Right kidney (tissue), 9 donors: ENCODE results near the gene MOAP1.
A peak's percentile ranks its signal among the peaks of the same experiment; 100 is the strongest.
"Not testable (repeated sequence)": the region's sequence is repeated elsewhere in the genome, so short reads cannot be mapped to it uniquely, and the experiment has no call there.

Source experiments
- DNase-seq: peaks from one replicate; pipeline ENCODE4 v3.0.0-alpha.2; 2016
- long read RNA-seq, 8 donors: transcript quantifications; one replicate each; lab custom pipeline, GENCODE V29; 2026

The MOAP1 gene, protein sequence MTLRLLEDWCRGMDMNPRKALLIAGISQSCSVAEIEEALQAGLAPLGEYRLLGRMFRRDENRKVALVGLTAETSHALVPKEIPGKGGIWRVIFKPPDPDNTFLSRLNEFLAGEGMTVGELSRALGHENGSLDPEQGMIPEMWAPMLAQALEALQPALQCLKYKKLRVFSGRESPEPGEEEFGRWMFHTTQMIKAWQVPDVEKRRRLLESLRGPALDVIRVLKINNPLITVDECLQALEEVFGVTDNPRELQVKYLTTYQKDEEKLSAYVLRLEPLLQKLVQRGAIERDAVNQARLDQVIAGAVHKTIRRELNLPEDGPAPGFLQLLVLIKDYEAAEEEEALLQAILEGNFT
- long read RNA-seq, donor 1, transcript MOAP1-201 (3 exons, 2,441 nt), result major isoform, 22 of 25 reads
- long read RNA-seq, donor 1, partial matches to known transcripts, result 0 of 25 reads
- long read RNA-seq, donor 1, other reads (novel, unspliced or antisense), result 0 of 25 reads
- long read RNA-seq, donor 2, transcript MOAP1-201 (3 exons, 2,441 nt), result major isoform, 11 of 76 reads
- long read RNA-seq, donor 2, partial matches to known transcripts, result 29 of 76 reads
- long read RNA-seq, donor 2, other reads (novel, unspliced or antisense), result 34 of 76 reads
- long read RNA-seq, donor 3, transcript MOAP1-201 (3 exons, 2,441 nt), result major isoform, 8 of 10 reads
- long read RNA-seq, donor 3, partial matches to known transcripts, result 0 of 10 reads
- long read RNA-seq, donor 3, other reads (novel, unspliced or antisense), result 0 of 10 reads
- long read RNA-seq, donor 4, transcript MOAP1-201 (3 exons, 2,441 nt), result major isoform, 10 of 12 reads
- long read RNA-seq, donor 4, partial matches to known transcripts, result 0 of 12 reads
- long read RNA-seq, donor 4, other reads (novel, unspliced or antisense), result 0 of 12 reads
- long read RNA-seq, donor 5, transcript MOAP1-201 (3 exons, 2,441 nt), result major isoform, 11 of 18 reads
- long read RNA-seq, donor 5, transcript MOAP1-202 (2 exons, 2,529 nt), result minor isoform, 7 of 18 reads
- long read RNA-seq, donor 5, partial matches to known transcripts, result 0 of 18 reads
- long read RNA-seq, donor 5, other reads (novel, unspliced or antisense), result 0 of 18 reads
- long read RNA-seq, donor 6, transcript MOAP1-201 (3 exons, 2,441 nt), result major isoform, 17 of 19 reads
- long read RNA-seq, donor 6, partial matches to known transcripts, result 0 of 19 reads
- long read RNA-seq, donor 6, other reads (novel, unspliced or antisense), result 0 of 19 reads
- long read RNA-seq, donor 7, result 0 reads
- long read RNA-seq, donor 8, transcript MOAP1-201 (3 exons, 2,441 nt), result major isoform, 14 of 16 reads
- long read RNA-seq, donor 8, partial matches to known transcripts, result 0 of 16 reads
- long read RNA-seq, donor 8, other reads (novel, unspliced or antisense), result 0 of 16 reads

DNA sequence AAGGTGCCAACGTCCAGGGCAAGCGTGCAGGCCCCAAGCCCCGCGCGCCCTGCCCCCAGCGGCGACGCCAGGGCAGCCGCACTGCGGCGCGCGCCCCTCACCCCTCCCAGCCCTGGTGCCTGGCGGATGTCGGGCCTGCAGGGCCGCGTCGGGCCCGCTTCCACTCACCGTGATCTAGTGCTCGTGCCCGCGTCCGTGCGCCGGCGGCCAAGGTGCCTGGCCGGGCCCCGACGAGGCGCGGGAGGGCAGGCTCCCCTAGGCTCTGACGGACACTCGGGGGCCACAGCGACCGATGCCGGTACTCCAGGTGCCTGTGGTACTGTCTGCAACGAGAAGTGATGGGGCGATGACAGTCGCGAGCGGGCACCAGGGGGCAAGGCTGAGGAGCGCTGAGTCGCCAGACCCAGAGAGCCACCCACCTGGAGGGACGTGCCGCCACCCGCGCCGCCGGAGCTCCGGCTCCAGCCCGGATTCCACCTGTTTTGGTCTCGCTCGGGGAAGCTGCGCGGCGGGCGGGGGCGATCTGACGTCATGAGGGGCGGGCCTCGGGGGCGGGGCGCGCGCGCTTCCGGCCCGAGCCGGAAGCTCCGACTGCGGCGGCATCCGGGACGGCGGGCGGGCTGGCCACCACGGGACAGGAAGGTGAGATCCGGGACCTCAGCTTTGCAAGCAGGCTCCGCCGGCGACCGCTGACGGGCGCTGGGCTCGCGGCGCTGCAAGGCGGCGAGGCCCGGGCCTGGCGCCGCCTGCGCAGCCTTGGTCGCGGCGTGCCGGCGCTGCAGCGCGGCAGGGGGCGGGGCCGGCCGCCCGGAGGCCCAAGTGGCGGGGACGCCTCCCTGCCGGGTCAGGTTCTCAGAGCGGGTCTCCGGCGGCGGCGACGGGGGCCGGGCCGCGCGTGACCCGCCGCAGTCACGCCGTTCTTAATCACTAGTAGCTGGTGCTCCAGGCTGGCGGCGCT lies at the start of gene MOAP1, which contains the start of gene LYSET:
MOAP1 (minus strand) TSS at position 507 of the 958 bp plus-strand sequence. CDS start 655 bp downstream, outside the sequence.
LYSET (plus strand) TSS at position 927 of the 958 bp plus-strand sequence. CDS start 89 bp downstream, outside the sequence.
- DNase-seq, result peak; percentile 96

DNA sequence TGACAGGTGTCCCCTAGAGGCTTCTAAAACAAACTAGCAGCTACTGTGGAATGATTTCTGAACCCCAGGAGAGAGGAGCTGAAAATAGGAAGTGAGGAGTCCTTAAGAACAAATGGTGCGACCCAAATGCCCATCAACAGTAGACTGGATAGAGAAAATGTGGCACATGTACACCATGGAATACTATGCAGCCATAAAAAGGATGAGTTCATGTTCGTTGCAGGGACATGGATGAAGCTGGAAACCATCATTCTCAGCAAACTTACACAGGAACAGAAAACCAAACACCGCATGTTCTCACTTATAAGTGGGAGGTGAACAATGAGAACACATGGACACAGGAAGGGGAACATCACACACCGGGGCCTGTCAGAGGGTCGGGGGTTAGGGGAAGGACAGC lies 48.4 kb upstream of the MOAP1 start:
- not testable (repeated sequence) for DNase-seq

DNA sequence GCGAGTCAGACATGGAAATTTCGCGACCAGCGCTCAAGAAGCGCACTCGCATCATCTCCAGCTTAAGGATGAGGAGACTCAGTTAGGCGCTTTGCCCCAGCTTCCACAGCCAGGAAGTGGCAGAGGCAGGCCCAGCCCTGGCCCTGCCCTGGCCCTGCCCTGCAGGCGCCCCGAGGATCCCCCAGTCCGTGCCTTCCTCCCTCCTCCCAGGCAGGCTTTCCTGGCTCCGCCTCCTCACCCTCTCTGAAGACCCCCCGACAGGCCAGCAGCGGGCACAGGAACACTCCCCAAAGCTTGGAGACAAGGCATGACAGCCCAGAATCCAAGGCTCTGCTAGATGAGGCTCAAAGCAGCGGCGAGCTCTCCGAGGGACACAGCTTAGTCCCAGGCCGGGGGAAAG lies 47.5 kb upstream of the MOAP1 start:
- no peak for DNase-seq

DNA sequence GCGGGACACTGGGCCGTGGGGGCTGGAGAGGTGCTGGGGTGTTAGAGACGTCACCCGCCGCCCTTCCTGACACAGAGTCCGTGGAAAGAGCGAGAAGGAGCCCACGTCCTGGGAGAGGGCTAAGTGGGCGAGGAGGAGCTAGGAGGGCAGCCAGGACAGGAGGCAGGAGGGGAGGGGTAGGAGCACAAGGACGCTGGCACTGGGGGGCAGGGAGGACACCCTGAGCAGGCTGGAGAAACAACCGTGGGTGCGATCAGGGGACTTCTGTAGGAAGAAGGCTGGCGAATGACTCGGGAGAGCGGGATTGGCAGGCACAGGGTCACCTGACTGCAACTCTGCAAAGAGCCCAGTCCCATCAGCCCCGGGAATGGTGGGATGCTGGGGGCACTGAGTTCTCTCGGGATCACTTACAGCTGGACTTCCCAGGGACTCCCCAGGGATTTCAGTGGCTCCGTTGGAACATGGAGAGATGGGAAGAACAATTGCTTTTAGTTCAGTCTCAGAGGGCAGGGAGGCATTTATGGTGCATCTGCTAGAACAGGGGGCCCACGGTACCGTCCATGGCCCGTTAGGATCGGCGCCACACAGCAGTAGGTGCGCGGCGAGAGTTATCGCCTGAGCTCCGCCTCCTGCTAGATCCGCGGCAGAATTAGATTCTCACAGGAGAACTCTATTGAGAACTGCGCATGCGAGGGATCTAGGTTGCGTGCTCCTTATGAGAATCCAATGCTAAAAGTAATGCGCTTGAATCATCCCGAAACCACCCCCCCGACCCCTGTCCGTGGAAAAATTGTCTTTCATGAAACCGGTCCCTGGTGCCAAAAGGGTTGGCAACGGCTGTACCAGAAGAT lies 46.7 kb upstream of the MOAP1 start:
- DNase-seq, result peak; percentile 68

DNA sequence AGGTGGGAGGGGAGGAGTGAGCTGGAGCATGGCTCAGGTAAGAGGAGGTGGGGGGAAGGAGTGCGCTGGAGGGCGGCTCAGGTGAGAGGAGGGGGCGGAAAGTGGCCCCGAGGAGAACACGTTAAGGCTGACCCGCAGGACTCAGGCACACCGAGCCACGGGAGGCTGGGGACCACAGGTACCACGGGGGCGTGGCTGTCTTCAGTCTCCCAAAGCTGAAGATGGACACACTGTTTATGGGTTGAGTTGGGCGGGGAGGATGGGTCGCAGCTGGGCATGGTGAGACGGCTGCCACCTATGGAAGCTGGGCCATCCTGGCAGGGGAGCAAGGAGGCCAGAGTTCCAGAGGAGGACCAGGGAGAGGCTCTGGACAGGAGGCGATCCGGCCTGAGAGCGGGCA lies 45.8 kb upstream of the MOAP1 start:
- DNase-seq, result no peak

DNA sequence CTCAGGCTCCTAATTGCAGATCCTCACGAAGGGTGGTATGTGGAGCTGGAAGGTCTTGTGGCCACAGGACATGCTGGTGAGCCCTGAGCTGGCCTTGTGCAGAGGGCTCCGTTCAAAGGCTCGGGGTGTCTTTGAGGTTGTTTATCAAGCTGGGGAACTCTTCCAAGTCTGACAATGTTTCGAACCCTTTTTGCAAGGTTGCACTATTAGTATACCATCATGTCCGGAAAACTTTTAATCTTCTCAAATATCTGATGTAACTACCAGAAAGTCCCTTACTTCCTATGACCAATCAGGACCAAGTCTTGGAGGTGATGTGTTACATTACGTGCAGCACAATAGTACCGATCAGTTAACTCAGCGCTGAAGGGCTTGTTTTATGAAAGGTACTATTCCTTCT lies 43.9 kb upstream of the MOAP1 start:
- DNase-seq, result no peak

DNA sequence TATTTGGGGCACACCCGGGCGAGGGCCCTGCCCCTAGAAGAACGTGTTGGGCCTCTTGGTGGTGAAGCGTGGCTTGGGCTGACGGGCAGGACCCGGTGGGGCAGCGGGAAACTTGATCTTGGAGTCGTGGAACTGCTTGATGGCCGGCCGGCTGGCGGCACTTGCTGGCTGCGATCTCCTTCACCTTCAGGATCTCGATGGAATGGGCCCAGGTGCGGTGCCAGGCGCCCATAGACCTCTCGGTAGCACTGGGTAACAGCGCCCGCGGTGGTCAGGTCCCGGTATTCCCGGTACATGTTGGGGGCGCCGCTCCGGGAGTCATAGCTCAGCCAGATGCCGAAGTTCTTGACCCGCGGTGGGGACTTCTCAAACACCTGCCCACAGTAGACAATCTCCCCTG lies 38.9 kb upstream of the MOAP1 start:
- no peak for DNase-seq

DNA sequence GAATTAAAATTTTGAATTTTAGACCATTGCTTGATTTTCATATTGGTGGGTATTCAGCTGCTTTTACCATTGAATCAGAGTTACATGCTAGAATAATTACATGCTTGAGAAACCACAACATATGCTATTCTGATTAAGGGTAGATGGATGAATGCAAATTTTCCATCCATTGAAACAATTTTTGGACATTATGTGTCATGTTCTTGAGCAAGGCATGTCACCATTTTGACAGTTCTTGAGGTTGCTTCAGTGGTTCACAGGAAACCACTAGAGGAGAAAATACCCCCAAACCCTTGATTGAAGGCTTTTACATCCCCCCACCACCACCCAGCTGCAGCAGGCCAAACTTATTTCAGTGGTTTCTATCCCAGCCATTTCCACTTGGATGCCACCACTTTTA lies 35.8 kb upstream of the MOAP1 start:
- DNase-seq, result no peak

DNA sequence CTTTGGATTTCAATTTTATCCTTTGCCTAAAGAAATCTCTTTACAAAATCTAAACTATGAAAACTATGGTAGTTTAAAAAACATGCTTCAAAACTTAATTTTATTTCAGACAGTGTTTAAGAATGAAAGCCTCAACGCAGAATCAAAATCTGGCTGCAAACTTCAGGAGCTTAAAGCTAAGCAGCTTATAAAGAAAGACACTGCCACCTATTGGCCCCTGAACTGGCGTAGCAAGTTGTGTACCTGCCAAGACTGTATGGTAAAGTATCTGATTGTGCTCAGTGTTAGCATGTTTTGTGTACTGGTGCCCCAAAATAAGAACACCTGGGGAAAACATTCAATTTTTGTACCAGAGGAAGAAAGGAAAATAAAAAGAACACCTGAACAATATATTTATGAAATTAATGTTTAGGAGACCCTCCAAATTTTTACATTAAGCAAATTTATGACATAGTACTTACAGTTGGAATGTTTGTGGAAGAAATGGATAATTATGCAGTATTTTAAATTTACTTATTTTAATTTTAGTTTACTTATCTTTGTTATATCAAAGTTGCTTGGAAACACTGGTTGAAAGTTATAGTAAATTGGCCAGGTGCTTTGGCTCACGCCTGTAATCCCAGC lies 34.5 kb upstream of the MOAP1 start:
- no peak for DNase-seq

DNA sequence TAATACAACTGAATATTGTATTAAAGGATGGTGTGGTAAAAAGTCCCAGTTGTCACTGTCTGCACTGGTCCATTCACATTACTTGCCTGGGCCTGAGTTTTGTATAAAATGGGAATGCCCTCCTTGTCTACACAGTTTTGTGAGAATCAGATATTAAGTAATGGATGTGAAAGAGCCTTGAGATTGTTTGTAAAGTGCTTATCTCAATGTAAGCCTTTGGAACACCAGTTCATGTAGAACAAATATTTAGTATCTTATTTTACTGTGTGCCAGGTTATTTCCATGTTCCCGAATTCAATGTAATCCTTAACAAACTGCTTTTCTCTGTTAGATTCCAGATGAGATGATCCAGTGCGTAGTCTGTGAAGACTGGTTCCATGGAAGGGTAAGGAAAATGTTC lies 29.9 kb upstream of the MOAP1 start:
- DNase-seq, result no peak

DNA sequence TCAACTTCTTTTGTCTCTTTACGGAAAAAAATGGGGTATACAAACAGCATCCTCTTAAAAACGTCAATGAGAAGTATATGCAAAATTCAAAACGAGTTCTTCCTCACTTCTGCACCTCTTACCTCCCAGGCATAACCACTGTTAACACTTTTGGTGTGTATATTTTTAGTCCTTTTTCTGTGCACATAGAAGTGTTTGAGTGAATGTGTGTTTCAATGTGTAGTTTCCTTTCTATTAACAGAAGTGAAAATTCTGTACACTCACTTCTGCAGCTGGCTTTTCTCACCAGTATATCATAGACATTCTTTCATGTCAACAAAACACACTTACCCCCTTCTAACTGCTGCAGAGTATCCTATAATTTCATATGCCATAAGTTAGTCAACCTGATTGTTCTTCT lies 27.7 kb upstream of the MOAP1 start:
- DNase-seq, result no peak

DNA sequence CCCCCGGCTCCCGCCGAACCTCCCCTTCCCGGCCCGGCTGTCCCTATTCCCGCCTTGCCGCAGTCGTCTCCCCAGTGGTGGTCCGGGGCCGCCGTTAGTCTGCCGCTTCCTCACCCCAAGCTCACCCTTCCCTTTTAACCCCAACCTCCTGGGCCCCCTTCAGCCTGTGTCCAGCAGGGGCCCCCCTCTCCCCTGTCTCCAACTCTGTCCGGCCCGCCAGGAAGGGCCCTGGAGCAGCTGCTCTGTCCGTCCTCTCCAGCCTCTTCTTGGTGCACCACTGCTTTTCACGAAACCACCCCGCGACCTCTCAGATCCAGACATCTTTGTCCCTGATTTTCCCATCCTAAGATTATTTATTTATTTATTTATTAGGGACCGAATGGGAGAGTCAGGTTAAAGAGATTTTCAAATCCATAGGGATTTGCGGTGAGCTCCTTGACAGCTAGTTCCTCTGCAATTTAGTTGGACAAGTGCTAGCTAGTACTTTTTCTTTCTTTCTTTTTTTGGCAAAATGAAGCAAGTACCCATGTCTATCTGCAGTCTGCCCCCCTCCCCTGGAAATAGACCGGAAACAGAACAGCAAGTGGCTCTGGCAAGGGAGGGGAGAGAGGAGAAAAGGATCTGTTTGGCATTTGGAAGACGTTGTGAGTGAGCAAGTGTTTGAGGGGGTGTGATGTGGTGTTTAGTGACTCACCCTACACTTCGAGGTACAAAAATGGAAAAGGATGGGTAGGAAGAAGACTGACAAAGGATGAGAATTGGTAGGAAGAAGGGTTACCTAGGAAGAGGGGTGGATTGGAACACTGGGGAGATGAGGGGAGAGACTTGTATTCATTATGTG lies 23.0 kb upstream of the MOAP1 start:
- no peak for DNase-seq

DNA sequence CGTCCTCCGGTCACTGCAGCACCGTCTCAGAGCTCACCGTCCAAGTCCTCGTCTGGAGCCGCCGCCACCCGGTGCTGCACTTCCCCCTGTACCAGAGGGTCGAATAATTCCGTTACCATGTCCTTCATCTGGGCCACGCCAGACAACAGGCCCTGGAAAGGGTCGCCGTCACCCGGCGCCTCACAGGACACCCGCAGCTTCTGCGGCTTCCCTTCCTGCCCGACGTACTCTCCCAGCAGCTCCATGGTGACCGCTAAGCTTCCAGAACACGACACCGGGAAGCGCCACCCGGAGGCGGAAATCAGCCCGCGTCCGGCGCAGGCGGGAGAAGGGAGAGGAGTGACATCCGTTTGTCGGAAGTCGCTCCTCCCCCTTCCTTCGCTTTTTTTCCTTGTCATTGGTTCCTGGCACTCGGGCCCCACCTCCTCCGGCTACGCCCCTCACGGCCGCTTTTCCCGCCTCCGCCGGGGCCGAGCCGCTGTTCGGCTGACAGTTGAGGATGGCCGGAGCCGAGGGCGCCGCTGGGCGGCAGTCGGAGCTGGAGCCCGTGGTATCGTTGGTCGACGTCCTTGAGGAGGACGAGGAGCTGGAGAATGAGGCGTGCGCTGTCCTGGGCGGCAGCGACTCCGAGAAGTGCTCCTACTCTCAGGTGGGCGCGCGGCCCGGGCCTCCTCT lies 22.2 kb upstream of the MOAP1 start, which contains the start of the genes GON7 and UBR7:
GON7 (minus strand) TSS at position 273 of the 675 bp plus-strand sequence; CDS start at position 245, 28 bp downstream.
UBR7 (plus strand) TSS at position 464 of the 675 bp plus-strand sequence; CDS start at position 500, 36 bp downstream.
- DNase-seq, result peak; percentile 93

DNA sequence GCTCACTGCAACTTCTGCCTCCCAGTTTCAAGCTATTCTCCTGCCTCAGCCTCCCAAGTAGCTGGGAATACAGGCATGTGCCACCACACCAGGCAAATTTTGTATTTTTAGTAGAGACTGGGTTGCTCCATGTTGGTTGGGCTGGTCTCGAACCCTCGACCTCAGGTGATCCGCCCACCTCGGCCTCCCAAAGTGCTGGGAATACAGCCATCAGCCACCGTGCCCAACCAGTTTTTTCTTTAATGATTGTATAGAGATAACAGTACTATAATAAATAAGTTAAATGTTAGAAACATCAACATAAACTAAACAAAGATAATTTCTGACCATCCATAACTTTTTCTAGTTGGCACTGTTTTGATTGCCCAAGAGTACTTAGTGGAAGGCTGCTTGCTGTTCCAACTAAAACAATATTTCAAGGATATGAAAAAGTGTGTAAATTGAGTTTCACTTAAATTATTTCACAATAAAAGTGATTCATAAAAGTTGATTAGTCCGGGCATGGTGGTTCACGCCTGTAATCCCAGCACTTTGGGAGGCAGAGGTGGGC lies 16.5 kb upstream of the MOAP1 start:
- no peak for DNase-seq

DNA sequence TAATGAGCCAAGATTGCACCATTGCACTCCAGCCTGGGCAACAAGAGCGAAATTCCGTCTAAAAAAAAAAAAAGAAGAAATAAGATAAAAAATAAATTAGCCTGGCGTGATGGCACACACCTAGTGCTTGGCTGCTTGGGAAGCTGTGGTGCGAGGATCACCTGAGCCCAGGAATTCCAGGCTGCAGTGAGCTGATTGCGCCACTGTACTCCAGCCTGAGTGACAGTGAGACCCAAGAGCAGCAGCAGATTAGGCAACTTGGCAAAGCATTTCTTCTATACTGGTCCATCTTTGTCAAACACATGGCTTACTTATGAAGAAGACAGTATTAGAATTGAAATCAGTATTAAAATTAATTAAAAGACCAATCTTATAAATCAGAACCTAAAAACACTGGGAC lies 15.9 kb upstream of the MOAP1 start:
- DNase-seq, result no peak

DNA sequence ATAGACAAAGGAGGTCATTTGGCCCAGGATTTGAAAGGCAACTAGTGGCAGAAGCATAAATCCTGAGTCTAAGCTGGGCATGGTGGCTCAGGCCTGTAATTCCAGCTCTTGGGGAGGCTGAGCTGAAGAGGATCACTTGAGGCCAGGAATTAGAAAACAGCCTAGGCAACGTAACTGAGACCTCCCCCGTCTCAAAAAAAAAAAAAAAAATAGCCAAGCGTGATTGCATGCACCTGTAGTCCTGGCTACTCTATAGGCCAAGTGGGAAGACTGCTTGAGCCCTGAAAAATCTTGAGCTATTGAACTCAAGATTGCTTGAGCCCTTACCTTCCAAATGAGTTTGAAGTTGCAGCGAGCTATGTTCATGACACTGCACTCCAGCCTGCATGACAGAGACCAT lies 14.3 kb upstream of the MOAP1 start:
- DNase-seq, result no peak

DNA sequence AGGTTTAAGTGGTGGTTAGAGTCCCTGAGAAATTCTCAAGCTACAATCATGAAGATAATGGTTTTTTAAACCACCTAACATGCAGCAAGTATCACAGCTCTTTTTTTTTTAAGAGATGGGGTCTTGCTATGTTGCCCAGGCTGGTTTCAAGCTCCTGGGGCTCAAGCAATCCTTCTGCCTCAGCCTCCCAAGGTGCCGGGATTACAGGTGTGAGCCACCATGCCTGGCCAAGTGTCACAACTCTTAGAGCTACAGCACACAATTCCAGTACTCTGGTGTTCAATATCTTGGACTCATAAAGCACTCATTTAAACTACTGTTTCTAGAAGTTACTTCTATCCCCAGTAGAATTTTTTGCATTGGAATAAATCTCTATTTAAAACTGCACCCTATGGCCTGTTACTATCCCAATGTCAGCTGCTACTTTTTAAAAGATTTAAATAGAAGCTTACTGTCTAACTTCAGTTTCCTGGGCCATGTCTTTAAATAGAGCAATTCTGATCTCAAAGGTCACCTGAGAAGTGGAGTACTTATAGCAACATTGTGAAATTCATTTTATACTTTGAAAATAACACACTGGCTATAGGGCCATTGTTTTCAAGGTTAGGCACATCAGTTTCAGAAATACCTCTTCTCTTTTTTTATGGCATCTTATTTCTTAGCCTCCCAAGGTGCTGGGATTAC lies 10.8 kb upstream of the MOAP1 start:
- no peak for DNase-seq
